ENCODE results near the gene FBXW12.

- TF ChIP-seq CTCF (conservative IDR thresholded peaks at IDR 0.05; ENCODE audit: low read depth, low read length) (no peak), EZH2phosphoT487 (IDR thresholded peaks at IDR 0.05; ENCODE audit: borderline replicate concordance, low read length) (no peak)
Measured at GRCh38 chr3:48422681-48423080, 50.7 kb downstream of the FBXW12 start.
